ENCODE results near the gene ATXN7. TPM values are rescaled to one million over a fixed set of nuclear protein-coding genes. Genes with fewer than 3 reads are reported as not detected.

ATXN7 gene
- total and polyA plus RNA-seq, 2 of the 13 experiments (the other 11 are each of a cell fraction or from before 2014, with no cell fraction given) = 13.8 to 20.0 TPM

- TF ChIP-seq THYN1 (CRISPR knock-in tag; IDR thresholded peaks at IDR 0.05; ENCODE audit: borderline replicate concordance, low read depth) = no peak
- TF ChIP-seq SP140L (CRISPR knock-in tag; IDR thresholded peaks at IDR 0.05; ENCODE audit: borderline replicate concordance) = no peak
- no peak for TF ChIP-seq ZNF563 (CRISPR knock-in tag; IDR thresholded peaks at IDR 0.05)
- no peak for TF ChIP-seq ZNF646 (CRISPR knock-in tag; IDR thresholded peaks at IDR 0.05)
- TF ChIP-seq ZNF256 (CRISPR knock-in tag; conservative IDR thresholded peaks at IDR 0.05) = no peak
- TF ChIP-seq ZNF792 (CRISPR knock-in tag; IDR thresholded peaks at IDR 0.05) = no peak
- TF ChIP-seq MAFG (CRISPR knock-in tag; IDR thresholded peaks at IDR 0.05) = no peak
- no peak for TF ChIP-seq ZNF839 (CRISPR knock-in tag; IDR thresholded peaks at IDR 0.05; ENCODE audit: borderline replicate concordance)
- no peak for TF ChIP-seq RXRA (CRISPR knock-in tag; IDR thresholded peaks at IDR 0.05)
- TF ChIP-seq, protein P1, sequence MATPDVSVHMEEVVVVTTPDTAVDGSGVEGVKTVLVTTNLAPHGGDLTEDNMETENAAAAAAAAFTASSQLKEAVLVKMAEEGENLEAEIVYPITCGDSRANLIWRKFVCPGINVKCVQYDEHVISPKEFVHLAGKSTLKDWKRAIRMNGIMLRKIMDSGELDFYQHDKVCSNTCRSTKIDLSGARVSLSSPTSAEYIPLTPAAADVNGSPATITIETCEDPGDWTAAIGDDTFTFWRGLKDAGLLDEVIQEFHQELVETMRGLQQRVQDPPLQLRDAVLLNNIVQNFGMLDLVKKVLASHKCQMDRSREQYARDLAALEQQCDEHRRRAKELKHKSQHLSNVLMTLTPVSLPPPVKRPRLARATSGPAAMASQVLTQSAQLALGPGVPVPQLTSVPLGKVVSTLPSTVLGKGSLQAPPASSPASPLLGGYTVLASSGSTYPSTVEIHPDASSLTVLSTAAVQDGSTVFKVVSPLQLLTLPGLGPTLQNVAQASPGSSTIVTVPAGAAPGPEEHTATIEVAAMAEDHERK (CRISPR knock-in tag; IDR thresholded peaks at IDR 0.05; ENCODE audit: low read depth) = no peak
- no peak for TF ChIP-seq ZBTB25 (CRISPR knock-in tag; IDR thresholded peaks at IDR 0.05)
- no peak for TF ChIP-seq ZNF772 (CRISPR knock-in tag; IDR thresholded peaks at IDR 0.05)
- no peak for TF ChIP-seq GATAD1 (CRISPR knock-in tag; IDR thresholded peaks at IDR 0.05)
- TF ChIP-seq ZNF343 (CRISPR knock-in tag; IDR thresholded peaks at IDR 0.05) = no peak
- 0 out of 2 replicates have a peak, but pooled peaks have one; percentile 28 for TF ChIP-seq ZNF678 (CRISPR knock-in tag; IDR thresholded peaks at IDR 0.05)
- TF ChIP-seq ZNF331 (CRISPR knock-in tag; IDR thresholded peaks at IDR 0.05) = no peak
- TF ChIP-seq ZSCAN22 (CRISPR knock-in tag; IDR thresholded peaks at IDR 0.05) = no peak
- no peak for TF ChIP-seq CENPX (CRISPR knock-in tag; IDR thresholded peaks at IDR 0.05)
- TF ChIP-seq SYNCRIP (IDR thresholded peaks at IDR 0.05; ENCODE audit: insufficient read depth, low read depth, low read length) = no peak
- TF ChIP-seq ZNF580 (CRISPR knock-in tag; IDR thresholded peaks at IDR 0.05; ENCODE audit: borderline replicate concordance, low read depth) = 0 out of 2 replicates have a peak, but pooled peaks have one; percentile 38
Measured at GRCh38 chr3:63864008-63864964, 619 bp downstream of the ATXN7 start (continued).

Measured in HepG2 (cell line).